ENCODE measurements around the gene SEL1L2.

- TF ChIP-seq POLR2A (IDR thresholded peaks at IDR 0.05) (no peak), CTCF (IDR thresholded peaks at IDR 0.05) (no peak)
Measured at GRCh38 chr20:13868331-13868730, 122.1 kb downstream of the SEL1L2 start.
